ENCODE measurements around the gene CUEDC1. TPM values are rescaled to one million over a fixed set of nuclear protein-coding genes. Genes with fewer than 3 reads are reported as not detected.

CUEDC1 gene
- total RNA-seq, 1 experiment from 2014 or later = 27.5 TPM

- intact Hi-C loops (cut with micrococcal nuclease; ENCODE audit: unreplicated experiment) = no loop called here
- CTCF ChIA-PET = interaction anchor here (1.0 kb wide), 1 partner anchor 74 kb away, joined by 5 read pairs; no protein-coding TSS in a partner anchor
- TF ChIP-seq CTCF (IDR thresholded peaks at IDR 0.05; ENCODE audit: insufficient read depth in 1 of 2, low read depth in 1 of 2, low read length in 1 of 2, severe bottlenecking in 1 of 2, unreplicated experiment in 1 of 2) = no peak
Measured at GRCh38 chr17:57966875-57967274, 11.7 kb upstream of the CUEDC1 start.

GRCh38 chr17:57966246-57966645, 11.0 kb upstream of the CUEDC1 start:
- peaks cover under 1% of the 10 kb centered on the region for H3K4me1 Mint-ChIP-seq (ENCODE audit: low read depth, unreplicated experiment)
- no peak overlapping the region for H3K27ac Mint-ChIP-seq (ENCODE audit: unreplicated experiment)
- Histone ChIP-seq H3K4me3 (ENCODE audit: low read depth, low read length) (no peak overlapping the region), H3K36me3 (ENCODE audit: control insufficient read depth, insufficient read depth, low read length) (no peaks in the 10 kb centered on the region), H3K9me3 (no peaks in the 10 kb centered on the region), H3K4me1 (peaks cover 5% of the 10 kb centered on the region; the same call in 1 of the 2 replicates), H3K27me3 (replicated peaks; ENCODE audit: control insufficient read depth, insufficient read depth, low read length) (no peaks in the 10 kb centered on the region)
- H3K27me3 Mint-ChIP-seq (ENCODE audit: insufficient read depth, unreplicated experiment) = no peaks in the 10 kb centered on the region
- ChIA-PET POLR2A (no interaction called here), CTCF (interaction anchor here (1.0 kb wide), 1 partner anchor 74 kb away, joined by 5 read pairs; no protein-coding TSS in a partner anchor)
- no peak overlapping the region for H3K4me3 Mint-ChIP-seq (ENCODE audit: unreplicated experiment)
- no peak for TF ChIP-seq CTCF (IDR thresholded peaks at IDR 0.05; ENCODE audit: insufficient read depth in 1 of 2, low read depth in 1 of 2, low read length in 1 of 2, severe bottlenecking in 1 of 2, unreplicated experiment in 1 of 2)
- intact Hi-C loops (cut with micrococcal nuclease; ENCODE audit: unreplicated experiment) = no loop called here
- DNase-seq = no peak
- BruUV-seq (replicated peaks) = no TSS peak
- H3K36me3 Mint-ChIP-seq (ENCODE audit: insufficient read depth, unreplicated experiment) = no peaks in the 10 kb centered on the region
- H3K9me3 Mint-ChIP-seq (ENCODE audit: unreplicated experiment) = no peaks in the 10 kb centered on the region

More at GRCh38 chr17:57966875-57967274, 11.7 kb upstream of the CUEDC1 start:
- H3K4me3 ChIP-seq (ENCODE audit: low read depth, low read length) = no peak overlapping the region
- no peaks in the 10 kb centered on the region for H3K4me1 Mint-ChIP-seq (ENCODE audit: low read depth, unreplicated experiment)
- no peaks in the 10 kb centered on the region for H3K27me3 ChIP-seq (replicated peaks; ENCODE audit: control insufficient read depth, insufficient read depth, low read length)
- no peak overlapping the region for H3K4me3 Mint-ChIP-seq (ENCODE audit: unreplicated experiment)
- H3K4me1 ChIP-seq = 0 out of 2 replicates have a peak, but pooled peaks cover 5% of the 10 kb centered on the region
- no peak overlapping the region for H3K27ac Mint-ChIP-seq (ENCODE audit: unreplicated experiment)
- BruUV-seq (replicated peaks) = no TSS peak
- no peaks in the 10 kb centered on the region for H3K9me3 Mint-ChIP-seq (ENCODE audit: unreplicated experiment)
- POLR2A ChIA-PET = no interaction called here
- H3K27me3 Mint-ChIP-seq (ENCODE audit: insufficient read depth, unreplicated experiment) = no peaks in the 10 kb centered on the region
- DNase-seq = no peak
- no peaks in the 10 kb centered on the region for H3K9me3 ChIP-seq
- H3K36me3 Mint-ChIP-seq (ENCODE audit: insufficient read depth, unreplicated experiment) = no peaks in the 10 kb centered on the region
- no peaks in the 10 kb centered on the region for H3K36me3 ChIP-seq (ENCODE audit: control insufficient read depth, insufficient read depth, low read length)

GRCh38 chr17:57965521-57966160, 10.4 kb upstream of the CUEDC1 start:
- Histone ChIP-seq H3K27me3 (replicated peaks; ENCODE audit: control insufficient read depth, insufficient read depth, low read length) (no peaks in the 10 kb centered on the region), H3K4me1 (peaks cover 6% of the 10 kb centered on the region; the same call in 1 of the 2 replicates), H3K9me3 (no peaks in the 10 kb centered on the region), H3K4me3 (ENCODE audit: low read depth, low read length) (no peak overlapping the region), H3K36me3 (ENCODE audit: control insufficient read depth, insufficient read depth, low read length) (no peaks in the 10 kb centered on the region)
- no peak for TF ChIP-seq CTCF (IDR thresholded peaks at IDR 0.05; ENCODE audit: insufficient read depth in 1 of 2, low read depth in 1 of 2, low read length in 1 of 2, severe bottlenecking in 1 of 2, unreplicated experiment in 1 of 2)
- CTCF ChIA-PET = no interaction called here
- H3K9me3 Mint-ChIP-seq (ENCODE audit: unreplicated experiment) = no peaks in the 10 kb centered on the region
- no TSS peak for BruUV-seq (replicated peaks)
- H3K27ac Mint-ChIP-seq (ENCODE audit: unreplicated experiment) = no peak overlapping the region
- H3K27me3 Mint-ChIP-seq (ENCODE audit: insufficient read depth, unreplicated experiment) = no peaks in the 10 kb centered on the region
- H3K4me3 Mint-ChIP-seq (ENCODE audit: unreplicated experiment) = no peak overlapping the region
- DNase-seq = no peak
- intact Hi-C loops (cut with micrococcal nuclease; ENCODE audit: unreplicated experiment) = no loop called here
- peaks cover 6% of the 10 kb centered on the region for H3K4me1 Mint-ChIP-seq (ENCODE audit: low read depth, unreplicated experiment)
- POLR2A ChIA-PET = no interaction called here
- no peaks in the 10 kb centered on the region for H3K36me3 Mint-ChIP-seq (ENCODE audit: insufficient read depth, unreplicated experiment)

All from Caco-2 (cell line).